Ishikawa (cell line): ENCODE results near the gene ANKDD1A.

ENCODE experiments used
- EP300 ChIP-seq: IDR thresholded peaks from 2 replicates; pipeline ENCODE4 v1.6.1; 2012; ENCODE audit warnings: borderline replicate concordance
- ZBTB7A ChIP-seq: IDR thresholded peaks from 2 replicates; pipeline ENCODE4 v1.6.1; 2012; ENCODE audit warnings: low read depth

DNA sequence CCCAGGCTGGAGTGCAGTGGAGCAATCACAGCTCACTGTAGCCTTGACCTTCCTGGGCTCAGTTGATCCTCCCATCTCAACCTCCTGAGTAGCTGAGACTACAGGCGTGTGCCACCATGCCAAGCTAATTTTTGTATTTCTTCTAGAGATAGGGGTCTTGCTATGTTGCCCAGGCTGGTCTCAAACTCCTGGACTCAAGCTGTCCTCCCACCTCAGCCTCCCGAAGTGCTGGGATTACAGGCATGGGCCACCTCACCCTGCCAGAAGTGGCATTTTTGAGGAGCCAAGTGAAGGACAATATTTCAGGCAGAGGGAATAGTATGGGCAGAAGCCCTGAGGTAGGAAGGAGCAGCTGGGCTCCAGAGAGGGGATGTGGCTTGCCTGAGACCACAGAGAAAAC, 4.7 kb downstream of the ANKDD1A start:
- TF ChIP-seq ZBTB7A (no peak), EP300 (no peak)
